LHCN-M2 (cell line): ENCODE measurements around the gene XIRP1. TPM values are rescaled to one million over a fixed set of nuclear protein-coding genes. Genes with fewer than 3 reads are reported as not detected.
A peak's percentile ranks its signal among the peaks of the same experiment; 100 is the strongest.

Experiments
- DNase-seq: peaks from one replicate; pipeline ENCODE4 v3.0.0-alpha.2; 2012; ENCODE audit warnings: low read depth
- total RNA-seq: library from RNA; depleted of rRNA; stranded (reverse); fragments of >200 nt; gene quantifications from 2 replicates; pipeline ENCODE4 v1.2.3, GENCODE V29; 2014

The XIRP1 gene
- total RNA-seq, 1 experiment from 2014 or later = 4.1 TPM

- DNase-seq = no peak
Measured at GRCh38 chr3:39144748-39145380, 47.5 kb downstream of the XIRP1 start.

GRCh38 chr3:39144095-39144747, 48.2 kb downstream of the XIRP1 start:
- DNase-seq = no peak

- no peak for DNase-seq
Measured at GRCh38 chr3:39143051-39143885, 49.1 kb downstream of the XIRP1 start.

GRCh38 chr3:39142067-39142466, 50.3 kb downstream of the XIRP1 start:
- DNase-seq = peak; percentile 64

DNA sequence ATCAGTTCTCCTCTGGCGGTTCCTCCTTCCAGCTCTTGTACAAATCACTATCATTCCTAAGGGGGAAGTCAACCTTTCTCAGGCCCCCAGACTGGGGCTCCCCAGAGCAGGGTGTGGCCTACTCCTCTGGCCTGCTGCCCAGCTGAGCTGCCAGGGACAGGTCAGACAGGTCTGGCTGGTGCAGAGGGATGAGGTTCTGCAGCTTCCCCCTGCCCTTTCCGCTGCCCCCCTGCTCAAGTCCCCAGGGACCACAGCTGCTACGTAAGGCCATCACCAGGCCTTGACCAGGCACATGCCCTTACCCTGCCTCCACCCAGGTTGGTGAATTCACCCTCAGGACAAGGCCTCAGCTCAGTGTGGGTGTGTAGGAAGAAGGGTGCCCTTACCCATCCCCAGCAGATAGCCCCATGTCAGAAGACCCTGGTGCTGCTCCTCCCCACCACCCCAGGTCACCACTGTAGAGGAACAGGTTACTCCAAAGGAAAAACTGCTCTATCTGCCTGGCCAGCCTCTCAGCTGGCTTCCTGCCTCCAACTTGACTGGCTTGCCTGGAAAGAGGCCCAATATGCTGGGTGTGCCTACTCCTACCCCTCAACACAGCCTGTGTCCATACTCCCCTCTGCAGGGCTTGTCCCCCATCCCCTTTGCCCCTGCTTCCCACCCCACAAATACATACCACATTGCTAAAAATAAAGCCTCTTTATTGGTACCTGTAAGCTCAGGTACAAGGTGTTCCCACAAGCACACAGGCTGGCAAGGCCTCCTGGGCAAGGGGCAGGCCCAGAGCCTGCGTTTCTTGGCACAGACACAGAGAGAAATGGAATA, 51.0 kb downstream of the XIRP1 start:
- DNase-seq = peak; percentile 16

DNA sequence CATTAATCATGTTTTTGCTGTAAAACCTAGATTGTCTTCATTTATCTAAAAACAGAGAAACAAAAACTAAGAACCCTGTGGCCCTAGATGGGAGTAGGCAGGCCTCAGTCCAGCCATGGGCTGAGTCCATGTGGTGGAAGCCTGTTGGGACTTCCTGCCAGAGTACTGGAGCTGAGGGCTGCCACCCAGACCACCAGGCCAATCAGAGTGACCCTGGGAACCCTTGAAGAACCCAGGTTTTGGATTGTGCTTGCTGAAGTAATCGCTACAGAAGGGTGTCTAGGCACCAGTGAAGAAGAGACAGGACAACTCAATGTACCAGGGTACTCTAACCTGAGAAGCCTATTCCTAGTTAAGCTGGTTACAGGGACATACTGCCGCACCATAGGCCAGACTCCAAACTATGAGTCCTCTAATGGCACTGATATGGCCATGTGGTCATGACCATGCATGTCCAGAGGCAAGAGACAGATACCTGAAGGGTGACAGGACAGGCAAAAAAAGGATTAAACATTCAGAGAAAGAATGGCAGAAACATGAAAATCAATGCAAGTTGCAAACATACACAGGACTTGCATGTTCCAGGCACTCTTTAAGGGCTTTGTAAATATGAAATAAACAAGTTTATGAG, 51.9 kb downstream of the XIRP1 start:
- DNase-seq = no peak

- DNase-seq = no peak
Measured at GRCh38 chr3:39139442-39139841, 53.0 kb downstream of the XIRP1 start.

- DNase-seq = no peak
Measured at GRCh38 chr3:39138804-39139415, 53.5 kb downstream of the XIRP1 start.

DNA sequence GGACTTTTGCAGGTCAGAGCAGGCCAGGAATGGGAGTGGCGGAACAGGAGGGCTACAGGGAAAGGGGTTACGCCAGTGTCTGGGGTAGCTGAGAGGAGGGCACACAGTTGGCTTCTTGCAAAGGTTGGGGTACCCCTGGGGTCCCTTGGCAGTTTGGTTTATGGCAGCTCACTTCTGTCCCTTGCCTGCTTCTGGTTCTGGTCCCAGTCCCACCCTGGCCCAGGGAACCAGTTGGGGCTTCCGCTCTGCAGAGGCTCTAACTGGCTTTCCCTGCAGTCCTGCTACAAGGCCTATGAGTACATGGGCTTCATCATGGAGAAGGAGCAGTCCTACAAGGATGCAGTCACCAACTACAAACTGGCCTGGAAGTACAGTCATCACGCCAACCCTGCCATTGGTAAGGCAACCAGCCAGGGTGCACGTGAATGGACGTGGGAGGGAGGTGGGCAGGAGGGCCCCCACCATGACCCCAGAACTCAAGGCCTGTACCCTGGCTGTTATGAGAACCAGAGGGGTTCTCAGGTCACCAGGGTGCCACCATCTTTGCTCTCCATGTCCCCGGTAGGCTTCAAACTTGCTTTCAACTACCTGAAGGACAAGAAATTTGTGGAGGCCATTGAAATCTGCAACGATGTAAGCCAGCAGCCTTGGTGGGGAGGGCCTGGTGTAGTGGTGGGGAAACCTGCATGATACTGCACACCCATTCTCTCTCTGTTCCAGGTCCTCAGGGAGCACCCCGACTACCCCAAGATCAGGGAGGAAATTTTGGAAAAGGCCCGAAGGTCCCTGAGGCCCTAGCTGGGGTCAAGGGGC, 54.2 kb downstream of the XIRP1 start:
- DNase-seq = no peak

DNA sequence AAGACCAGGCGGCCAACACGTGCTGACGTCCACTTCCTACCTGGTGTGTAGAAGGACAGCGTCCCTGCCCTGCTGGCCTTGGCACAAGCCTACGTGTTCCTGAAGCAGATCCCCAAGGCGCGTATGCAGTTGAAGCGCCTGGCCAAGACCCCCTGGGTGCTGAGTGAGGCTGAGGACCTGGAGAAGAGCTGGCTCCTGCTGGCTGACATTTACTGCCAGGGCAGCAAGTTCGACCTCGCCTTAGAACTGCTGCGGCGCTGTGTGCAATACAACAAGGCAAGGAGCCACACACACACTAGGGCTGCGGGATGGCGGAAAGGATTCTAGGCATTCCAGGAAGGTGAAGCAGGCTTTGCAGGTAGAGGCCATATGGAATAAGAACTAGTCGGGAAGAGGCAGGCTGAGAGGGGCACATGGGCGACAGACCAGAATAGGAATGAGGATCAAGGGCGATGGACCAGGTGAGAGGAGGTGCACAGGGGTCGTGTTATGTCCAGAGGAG, 54.9 kb downstream of the XIRP1 start:
- DNase-seq = no peak

- DNase-seq = no peak
Measured at GRCh38 chr3:39136533-39137434, 55.6 kb downstream of the XIRP1 start.

- DNase-seq = no peak
Measured at GRCh38 chr3:39135170-39135805, 57.1 kb downstream of the XIRP1 start.

- DNase-seq = no peak
Measured at GRCh38 chr3:39134305-39134704, 58.1 kb downstream of the XIRP1 start.

GRCh38 chr3:39133822-39134221, 58.6 kb downstream of the XIRP1 start:
- no peak for DNase-seq
